GM23248 (cell line): ENCODE data around the gene YBX1. TPM values are rescaled to one million over a fixed set of nuclear protein-coding genes. Genes with fewer than 3 reads are reported as not detected.

Experiments used
- DNase-seq: peaks from one replicate; pipeline ENCODE4 v3.0.0-alpha.2; 2015
- H2AFZ ChIP-seq: fragments of 200-600 bp; sonication (generic); 2 replicates; pipeline ENCODE4 v1.6.1; 2016; ENCODE audit warnings: antibody characterized with exemption
- H3F3A ChIP-seq: fragments of 200-600 bp; sonication (generic); 2 replicates; pipeline ENCODE4 v1.6.1; 2016; ENCODE audit warnings: mild to moderate bottlenecking, antibody characterized with exemption, mixed run types; ENCODE audit not compliant: insufficient read depth
- H3K27ac ChIP-seq: fragments of 200-600 bp; sonication (generic); 2 replicates; pipeline ENCODE4 v1.5.1; 2016; ENCODE audit warnings: mild to moderate bottlenecking
- H3K27me3 ChIP-seq: fragments of 200-600 bp; sonication (generic); replicated peaks from 2 replicates; pipeline ENCODE4 v1.6.1; 2016; ENCODE audit warnings: mild to moderate bottlenecking; ENCODE audit not compliant: insufficient read depth
- H3K36me3 ChIP-seq: fragments of 200-600 bp; sonication (generic); 2 replicates; pipeline ENCODE4 v1.6.1; 2016; ENCODE audit warnings: low read depth, mild to moderate bottlenecking
- H3K4me1 ChIP-seq: fragments of 200-600 bp; sonication (generic); 2 replicates; pipeline ENCODE4 v1.6.1; 2016; ENCODE audit warnings: mild to moderate bottlenecking; ENCODE audit not compliant: insufficient read depth
- H3K4me2 ChIP-seq: fragments of 200-600 bp; sonication (generic); one replicate; pipeline ENCODE4 v1.6.1; 2016; ENCODE audit warnings: mild to moderate bottlenecking; ENCODE audit not compliant: unreplicated experiment
- H3K4me3 ChIP-seq: fragments of 200-600 bp; sonication (generic); 2 replicates; pipeline ENCODE4 v1.5.1; 2016; ENCODE audit warnings: mild to moderate bottlenecking
- H3K79me2 ChIP-seq: fragments of 200-600 bp; sonication (generic); 2 replicates; pipeline ENCODE4 v1.6.1; 2016; ENCODE audit warnings: mild to moderate bottlenecking; ENCODE audit not compliant: insufficient read depth
- H3K9ac ChIP-seq: fragments of 200-600 bp; sonication (generic); 2 replicates; pipeline ENCODE4 v1.6.1; 2016; ENCODE audit warnings: mild to moderate bottlenecking
- H3K9me2 ChIP-seq: fragments of 200-600 bp; sonication (generic); 2 replicates; pipeline ENCODE4 v1.6.1; 2016; ENCODE audit warnings: mixed run types, mild to moderate bottlenecking, moderate library complexity; ENCODE audit not compliant: insufficient read depth
- H3K9me3 ChIP-seq: fragments of 200-600 bp; sonication (generic); one replicate; pipeline ENCODE4 v1.6.1; 2017; ENCODE audit warnings: low read depth
- H4K20me1 ChIP-seq: fragments of 200-600 bp; sonication (generic); 2 replicates; pipeline ENCODE4 v1.6.0; 2016; ENCODE audit not compliant: insufficient read depth
- EZH2 ChIP-seq: fragments of 200-600 bp; sonication (generic); IDR thresholded peaks from 2 replicates; pipeline ENCODE4 v1.6.1; 2018; ENCODE audit warnings: antibody characterized with exemption, mild to moderate bottlenecking; ENCODE audit not compliant: insufficient read depth, poor library complexity, severe bottlenecking
- EZH2phosphoT487 ChIP-seq: fragments of 200-600 bp; sonication (generic); IDR thresholded peaks from 2 replicates; pipeline ENCODE4 v1.6.1; 2018; ENCODE audit warnings: antibody characterized with exemption, moderate library complexity, mild to moderate bottlenecking, low read depth; ENCODE audit not compliant: insufficient read depth
- WGBS, 2 experiments: methylation state at CpG; one replicate each; pipeline ENCODE4 v1.1.6; 2015 to 2017; ENCODE audit warnings: low lambda C conversion rate in 2 of 2, low coverage in 1 of 2; ENCODE audit errors: missing lambda C conversion rate in 2 of 2; 5-methylcytosine and 5-hydroxymethylcytosine counted together
- in situ Hi-C: fragments of 300-500 bp; cut with MboI; formaldehyde crosslinking; loops from 2 replicates; pipeline ENCODE4 v1.15.0; 2020
- polyA plus RNA-seq: library from polyadenylated mRNA; unstranded; fragments of >200 nt; fragmentation: Nextera tagmentation; extraction: Ambion mirVana; gene quantifications from 2 replicates; pipeline ENCODE4 v1.2.1, GENCODE V29; 2016
- total RNA-seq: library from RNA; depleted of rRNA; stranded (reverse); fragments of >200 nt; shearing (Covaris generic); gene quantifications from 2 replicates; pipeline ENCODE4 v1.2.3, GENCODE V29; 2014; rRNA removed

YBX1 gene
- total RNA-seq, result 665 and 762 TPM in 2 replicates
- 480 and 496 TPM in 2 replicates for polyA plus RNA-seq

GRCh38 chr1:42681741-42682483, at the start of gene YBX1:
Gene YBX1, plus strand, starts transcription at chr1:42682418. Its CDS starts 148 bp downstream, at chr1:42682566.
- Histone ChIP-seq H3K27me3 (no peaks in the 10 kb centered on the region), H3K79me2 (peaks cover 52% of the 10 kb centered on the region), H3K36me3 (peaks cover 11% of the 10 kb centered on the region; the same call in 1 of the 2 replicates), H3K27ac (peak within 1 kb of the TSS; percentile 91), H3K9ac (peak within 1 kb of the TSS; percentile 91), H3K4me2 (peak within 1 kb of the TSS; percentile 99), H3K4me3 (peak within 1 kb of the TSS; percentile 94), H3F3A (peaks cover 35% of the 10 kb centered on the region), H3K4me1 (peaks cover 54% of the 10 kb centered on the region), H3K9me3 (no peaks in the 10 kb centered on the region), H3K9me2 (no peaks in the 10 kb centered on the region), H4K20me1 (peaks cover 24% of the 10 kb centered on the region), H2AFZ (peak within 1 kb of the TSS; percentile 93)
- TF ChIP-seq EZH2phosphoT487 (no peak), EZH2 (no peak)
- 1% methylated on average over 52 to 54 of the region's 54 CpGs for WGBS, 2 experiments
- peak; percentile 99 for DNase-seq
- in situ Hi-C loops, result no loop called here

- H3K9me2 ChIP-seq, result no peaks in the 10 kb centered on the region
- H3K9ac ChIP-seq, result no peak overlapping the region
- no peaks in the 10 kb centered on the region for H3K79me2 ChIP-seq
- in situ Hi-C loops, result no loop called here
- peak; percentile 16 for DNase-seq
- H3K4me3 ChIP-seq, result no peak overlapping the region
- H3K27me3 ChIP-seq, result no peaks in the 10 kb centered on the region
- H3K36me3 ChIP-seq, result no peaks in the 10 kb centered on the region
- no peak overlapping the region for H3K4me2 ChIP-seq
- no peak overlapping the region for H3K27ac ChIP-seq
- TF ChIP-seq EZH2 (no peak), EZH2phosphoT487 (no peak)
- H4K20me1 ChIP-seq, result no peaks in the 10 kb centered on the region
- H3K4me1 ChIP-seq, result no peaks in the 10 kb centered on the region
- no peaks in the 10 kb centered on the region for H3K9me3 ChIP-seq
- H3F3A ChIP-seq, result no peaks in the 10 kb centered on the region
- H2AFZ ChIP-seq, result no peak overlapping the region
Observed at GRCh38 chr1:42639116-42639515, 43.1 kb upstream of the YBX1 start.

GRCh38 chr1:42646056-42646455, 36.2 kb upstream of the YBX1 start:
- H2AFZ ChIP-seq, result no peak overlapping the region
- 0 out of 2 replicates have a peak, but pooled peaks cover 4% of the 10 kb centered on the region for H3K27me3 ChIP-seq
- no peaks in the 10 kb centered on the region for H3K9me3 ChIP-seq
- H3K9me2 ChIP-seq, result no peaks in the 10 kb centered on the region
- in situ Hi-C loops, result no loop called here
- DNase-seq, result peak; percentile 6
- no peaks in the 10 kb centered on the region for H3K4me1 ChIP-seq
- H3K36me3 ChIP-seq, result no peaks in the 10 kb centered on the region
- no peaks in the 10 kb centered on the region for H3F3A ChIP-seq
- H4K20me1 ChIP-seq, result no peaks in the 10 kb centered on the region
- no peaks in the 10 kb centered on the region for H3K79me2 ChIP-seq
- H3K9ac ChIP-seq, result no peak overlapping the region
- no peak overlapping the region for H3K4me3 ChIP-seq
- H3K27ac ChIP-seq, result no peak overlapping the region
- 70 to 73% methylated on average over 2 of the region's 2 CpGs for WGBS, 2 experiments
- no peak for TF ChIP-seq EZH2
- TF ChIP-seq EZH2phosphoT487, result no peak
- H3K4me2 ChIP-seq, result no peak overlapping the region

- in situ Hi-C loops, result no loop called here
- Histone ChIP-seq H3K27me3 (no peaks in the 10 kb centered on the region; the same call in 1 of the 2 replicates), H3K36me3 (no peaks in the 10 kb centered on the region), H3K9me2 (no peaks in the 10 kb centered on the region), H2AFZ (peak overlapping the region; percentile 97), H3K79me2 (peaks cover 38% of the 10 kb centered on the region), H3K9me3 (no peaks in the 10 kb centered on the region), H3K4me1 (peaks cover 9% of the 10 kb centered on the region; the same call in 1 of the 2 replicates), H3K4me3 (peak overlapping the region; percentile 85), H3K9ac (peak overlapping the region; percentile 87), H3K4me2 (peak overlapping the region; percentile 91), H3F3A (no peaks in the 10 kb centered on the region), H4K20me1 (no peaks in the 10 kb centered on the region), H3K27ac (no peak overlapping the region)
- WGBS, 2 experiments, result 81 to 92% methylated on average over 5 of the region's 5 CpGs
- no peak for DNase-seq
- TF ChIP-seq EZH2 (no peak), EZH2phosphoT487 (no peak)
Observed at GRCh38 chr1:42657201-42657600, 25.0 kb upstream of the YBX1 start.
